RCC 7860 (cell line): Measurements from ENCODE around the gene ANO4.
"Not testable (repeated sequence)": the region's sequence is repeated elsewhere in the genome, so short reads cannot be mapped to it uniquely, and the experiment has no call there.

Experiments
- DNase-seq: peaks from one replicate; pipeline ENCODE4 v3.0.0-alpha.2; 2015; ENCODE audit warnings: low spot score
- FAIRE-seq: peaks from 2 replicates; lab custom pipeline; 2012; peaks lifted over from hg19 to GRCh38; lab: Jason Lieb, UNC

Gene ANO4

DNA sequence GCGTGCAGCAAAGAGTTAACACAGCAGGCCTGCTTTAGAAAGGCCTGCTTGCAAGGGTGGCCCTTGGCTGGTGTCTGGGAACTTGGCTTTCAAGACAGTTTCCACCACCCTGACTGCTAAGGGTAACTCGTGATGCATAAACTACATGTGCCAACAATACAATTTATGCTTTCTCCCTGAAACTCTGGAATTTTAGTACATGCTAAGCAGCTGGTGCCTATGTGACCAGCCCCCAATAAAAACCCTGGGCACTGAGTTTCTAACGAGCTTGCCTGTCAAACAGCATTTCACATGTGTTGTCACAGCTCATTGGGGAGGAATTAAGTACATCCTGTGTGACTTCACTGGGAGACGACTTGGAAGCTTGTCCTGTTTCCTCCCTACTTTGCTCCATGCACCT, 282.3 kb downstream of the ANO4 start:
- DNase-seq (peak; percentile 12), FAIRE-seq (no peak)

- FAIRE-seq (no peak), DNase-seq (no peak)
Observed at GRCh38 chr12:101077791-101078528, 283.4 kb downstream of the ANO4 start.

DNA sequence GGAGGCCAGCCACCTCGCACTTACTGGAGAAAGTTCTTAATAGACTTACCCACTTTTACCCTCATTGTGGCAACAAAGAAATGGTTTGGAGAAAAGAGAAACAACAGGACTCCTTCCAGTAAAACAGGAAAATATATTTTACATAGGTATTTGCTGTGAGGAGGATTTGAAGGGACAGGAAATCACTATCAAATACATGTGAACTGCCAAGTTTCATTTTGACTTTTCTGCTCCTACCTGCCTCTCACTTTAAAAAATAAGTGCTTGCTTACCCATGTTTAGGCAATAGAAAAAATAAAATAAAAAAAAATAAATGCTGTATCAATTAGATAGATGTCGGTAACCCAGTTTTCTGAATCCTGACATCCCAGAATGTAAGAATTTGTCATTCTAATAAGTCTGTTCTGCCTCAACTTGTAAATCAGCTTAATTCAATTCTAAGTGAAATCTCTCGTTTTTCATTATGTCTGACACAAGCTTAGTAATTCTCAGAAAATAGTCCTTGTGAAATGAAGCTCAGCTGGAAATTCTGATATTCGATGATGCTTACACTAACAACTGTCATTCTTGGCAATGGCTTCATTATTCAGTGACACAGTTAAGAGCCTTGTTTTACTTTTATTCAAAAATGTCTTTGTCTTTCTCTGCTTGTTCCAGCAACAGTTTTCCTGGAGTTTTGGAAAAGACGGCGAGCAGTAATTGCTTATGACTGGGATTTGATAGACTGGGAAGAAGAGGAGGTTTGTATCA, 284.1 kb downstream of the ANO4 start:
- FAIRE-seq: no peak
- DNase-seq: no peak

GRCh38 chr12:101082706-101083105, 288.1 kb downstream of the ANO4 start:
- FAIRE-seq: no peak
- no peak for DNase-seq

- FAIRE-seq (no peak), DNase-seq (peak; percentile 14)
Observed at GRCh38 chr12:101086490-101087135, 292.0 kb downstream of the ANO4 start.

DNA sequence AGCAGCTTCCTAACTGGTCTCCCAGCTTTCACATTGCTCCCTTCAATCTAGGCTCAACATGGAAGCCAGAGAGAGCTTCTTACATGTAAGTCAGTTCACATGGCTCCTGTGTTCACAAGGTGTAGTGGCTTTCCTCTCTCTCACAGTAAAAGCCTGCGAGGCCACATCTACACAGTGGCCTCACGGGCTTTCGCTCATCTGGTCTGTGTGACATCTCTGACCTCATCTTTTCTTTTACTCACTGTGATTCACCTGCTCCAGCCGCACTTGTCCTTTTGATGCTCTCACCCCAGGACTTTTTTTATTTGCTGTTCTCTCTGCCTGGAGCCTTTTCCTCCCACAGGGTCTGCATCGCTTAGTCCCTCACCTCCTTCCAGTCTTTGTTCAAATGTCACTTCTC, 293.3 kb downstream of the ANO4 start:
- FAIRE-seq (no peak), DNase-seq (peak; percentile 7)

DNA sequence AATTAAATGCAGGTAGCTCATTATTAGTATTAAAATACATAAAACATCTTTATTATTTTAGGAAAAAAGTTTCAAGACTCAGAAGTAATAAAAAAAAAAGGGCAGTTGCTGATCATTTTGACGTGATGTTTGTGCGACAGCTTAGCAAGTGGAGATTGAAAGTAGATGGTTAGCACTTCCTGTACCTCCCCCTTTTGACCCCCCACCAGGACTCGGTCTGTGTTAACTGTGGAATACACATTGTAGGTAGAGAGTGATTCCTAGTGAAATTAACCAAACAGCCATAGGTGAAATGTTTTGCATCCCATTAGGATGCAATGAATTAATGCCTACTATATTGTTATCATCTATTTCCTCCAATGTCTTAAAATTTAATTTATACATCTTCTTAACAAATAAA, 294.7 kb downstream of the ANO4 start:
- DNase-seq (no peak), FAIRE-seq (no peak)

DNA sequence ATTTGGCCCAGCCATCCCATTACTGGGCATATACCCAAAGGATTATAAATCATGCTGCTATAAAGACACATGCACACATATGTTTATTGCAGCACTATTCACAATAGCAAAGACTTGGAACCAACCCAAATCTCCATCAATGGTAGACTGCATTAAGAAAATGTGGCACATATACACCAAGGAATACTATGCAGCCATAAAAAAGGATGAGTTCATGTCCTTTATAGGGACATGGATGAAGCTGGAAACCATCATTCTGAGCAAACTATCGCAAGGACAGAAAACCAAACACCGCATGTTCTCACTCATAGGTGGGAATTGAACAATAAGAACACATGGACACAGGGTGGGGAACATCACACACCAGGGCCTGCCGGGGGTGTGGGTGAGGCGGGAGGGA, 295.6 kb downstream of the ANO4 start:
- DNase-seq, FAIRE-seq: not testable (repeated sequence)

DNA sequence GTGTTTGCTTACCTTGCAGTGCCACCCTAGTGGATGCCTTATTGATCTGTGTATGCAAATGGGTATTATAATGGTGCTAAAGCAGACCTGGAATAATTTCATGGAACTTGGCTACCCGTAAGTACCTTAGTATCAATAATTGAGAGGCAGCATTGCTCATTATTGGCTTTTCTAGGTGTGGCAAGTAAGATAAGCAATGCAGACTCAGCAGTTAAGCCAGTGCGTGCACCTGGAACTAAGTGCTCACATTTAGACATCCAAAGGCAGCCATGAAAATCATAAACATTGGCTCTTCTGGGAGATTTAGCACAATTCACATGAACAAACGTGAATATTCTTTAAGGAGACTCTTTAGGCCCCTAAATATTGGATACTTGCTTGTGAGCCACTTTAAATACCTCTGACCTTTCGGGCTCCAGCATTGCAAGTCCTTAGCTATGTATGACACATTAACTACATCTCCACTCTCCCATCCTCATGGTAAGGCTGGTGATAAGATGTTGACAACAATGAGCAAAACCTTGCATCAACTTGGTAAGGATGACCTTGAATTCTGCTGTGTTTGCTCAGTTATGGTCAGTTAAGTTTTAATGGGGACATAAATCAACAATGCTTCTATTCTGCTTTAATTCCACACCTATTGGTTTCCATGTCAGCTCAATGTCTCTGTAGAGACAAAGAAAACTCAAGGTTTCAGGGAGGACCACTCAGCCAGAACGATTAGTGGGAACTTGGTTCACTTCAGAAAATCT, 303.4 kb downstream of the ANO4 start:
- DNase-seq: peak; percentile 34
- no peak for FAIRE-seq

- FAIRE-seq (no peak), DNase-seq (no peak)
Observed at GRCh38 chr12:101107032-101107763, 312.6 kb downstream of the ANO4 start.

- FAIRE-seq (no peak), DNase-seq (no peak)
Observed at GRCh38 chr12:101108130-101108529, 313.6 kb downstream of the ANO4 start.

GRCh38 chr12:101110866-101111265, 316.3 kb downstream of the ANO4 start:
- FAIRE-seq: no peak
- DNase-seq: no peak

DNA sequence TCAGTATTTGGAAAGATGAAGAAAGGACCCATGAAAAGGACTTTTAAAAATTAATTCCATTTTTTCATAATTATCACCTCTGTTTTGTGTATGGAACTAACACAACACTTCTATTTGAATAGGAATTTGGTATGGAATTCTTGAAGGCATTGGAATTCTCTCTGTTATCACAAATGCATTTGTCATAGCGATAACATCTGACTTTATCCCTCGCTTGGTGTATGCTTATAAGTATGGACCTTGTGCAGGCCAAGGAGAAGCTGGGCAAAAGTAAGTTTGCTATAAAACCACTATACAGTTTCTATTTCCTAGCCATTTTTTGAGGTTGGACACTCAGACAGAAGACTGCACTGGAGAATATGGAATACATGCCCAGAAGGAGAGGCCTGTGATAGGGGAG, 316.9 kb downstream of the ANO4 start:
- no peak for DNase-seq

DNA sequence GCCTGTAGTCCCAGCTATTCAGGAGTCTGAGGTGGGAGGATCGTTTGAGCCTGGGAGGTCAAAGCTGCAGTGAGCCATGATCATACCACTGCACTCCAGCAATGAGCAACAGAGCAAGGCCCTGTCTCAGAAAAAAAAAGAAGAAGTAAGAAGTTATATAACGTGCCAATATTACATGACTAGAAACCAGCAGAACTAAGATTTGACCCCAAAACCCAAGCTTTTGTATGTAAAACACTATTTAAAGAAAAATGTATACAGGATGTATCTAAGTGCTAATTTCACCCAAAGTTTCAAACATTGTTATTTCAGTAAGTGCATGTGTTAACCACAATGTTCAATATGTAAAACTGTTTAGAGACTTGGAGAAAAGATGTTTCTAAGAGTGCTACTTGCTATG, 320.8 kb downstream of the ANO4 start:
- DNase-seq (no peak), FAIRE-seq (no peak)

More for the DNA sequence above, 316.9 kb downstream of the ANO4 start:
- no peak for FAIRE-seq

- FAIRE-seq (no peak), DNase-seq (no peak)
Observed at GRCh38 chr12:101116911-101117310, 322.3 kb downstream of the ANO4 start.

- no peak for FAIRE-seq
Observed at GRCh38 chr12:101117842-101118241, 323.3 kb downstream of the ANO4 start.

DNA sequence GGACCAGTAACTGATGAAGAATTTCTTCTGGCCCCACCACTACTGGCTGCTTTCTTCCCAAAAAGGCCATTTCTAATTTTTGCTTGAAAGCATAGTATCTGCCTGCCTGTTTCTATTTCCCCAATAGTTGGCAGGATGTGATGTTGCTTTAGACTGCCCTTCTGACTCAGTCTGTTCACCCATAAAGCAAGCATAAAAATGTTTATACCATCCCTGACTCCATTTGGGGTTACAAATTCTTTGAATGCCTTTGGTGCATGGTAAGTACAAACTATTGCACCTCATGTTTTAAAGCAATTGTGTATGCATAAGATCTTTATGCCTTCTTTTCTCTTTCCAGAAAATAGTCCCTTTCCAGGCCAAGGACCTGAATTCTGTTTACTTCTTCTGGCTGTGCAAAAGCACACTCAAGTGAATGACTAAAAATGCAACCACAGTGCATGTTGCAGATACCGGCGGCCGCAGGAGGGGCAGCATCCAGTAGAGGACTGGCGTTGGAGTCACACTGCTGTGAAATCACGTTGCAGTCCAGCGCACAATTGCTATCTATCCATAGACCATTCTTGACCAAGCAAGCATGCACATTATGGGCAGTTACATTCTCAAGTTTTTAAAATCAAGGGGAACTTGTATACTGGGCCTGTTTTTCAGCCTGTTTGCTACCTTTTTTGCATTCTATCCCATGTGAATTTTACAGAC, 333.1 kb downstream of the ANO4 start:
- DNase-seq (peak; percentile 8), FAIRE-seq (no peak)

More at GRCh38 chr12:101117842-101118241, 323.3 kb downstream of the ANO4 start:
- DNase-seq: no peak

GRCh38 chr12:101145777-101146431, 351.3 kb downstream of the ANO4 start:
- not testable (repeated sequence) for DNase-seq, FAIRE-seq

DNA sequence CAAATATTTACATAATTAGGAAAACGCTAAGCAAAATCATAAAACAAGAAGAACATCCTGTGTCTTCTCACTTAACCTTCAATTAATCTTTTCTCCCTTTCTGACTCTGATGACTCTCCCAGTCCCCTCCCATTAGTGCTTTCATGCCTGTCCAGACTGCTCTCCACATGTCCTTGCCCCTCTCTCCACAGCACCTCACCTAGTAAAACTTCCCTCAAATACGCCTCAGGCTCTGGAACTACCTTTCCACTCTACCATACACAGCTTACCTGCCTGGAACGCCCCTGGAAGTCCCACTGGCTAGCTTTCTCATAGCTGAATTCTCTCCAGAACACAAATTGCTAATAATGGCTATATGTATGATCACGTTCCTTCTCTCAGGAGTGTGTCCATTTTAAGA, 370.7 kb downstream of the ANO4 start:
- no peak for DNase-seq
- FAIRE-seq: no peak
